Uterus (tissue), 2 donors: ENCODE results near the gene KASH5.

ENCODE experiments used
- CTCF ChIP-seq, 4 experiments: fragments of 200-600 bp in 2 of 4; fragments of 450-650 bp in 2 of 4; sonication (generic) in 2 of 4; IDR thresholded peaks; one replicate each; pipeline ENCODE4 v1.5.1; 2016 to 2019; ENCODE audit warnings: antibody characterized with exemption in 4 of 4, mild to moderate bottlenecking in 2 of 4, moderate library complexity in 1 of 4
- POLR2A ChIP-seq, 2 donors: fragments of 450-650 bp; IDR thresholded peaks; one replicate each; pipeline ENCODE4 v1.6.1; 2016; ENCODE audit warnings: antibody characterized with exemption in 2 of 2, mild to moderate bottlenecking in 1 of 2, moderate library complexity in 1 of 2

- no peak for TF ChIP-seq CTCF (IDR thresholded peaks at IDR 0.05)
- no peak for TF ChIP-seq POLR2A (IDR thresholded peaks at IDR 0.05)
Observed at GRCh38 chr19:49432141-49433073, 44.4 kb downstream of the KASH5 start.
